IMR-90 (cell line): ENCODE results near the gene PRXL2B. TPM values are rescaled to one million over a fixed set of nuclear protein-coding genes. Genes with fewer than 3 reads are reported as not detected.

ENCODE experiments used
- ATAC-seq: fragments of 200-7000 bp; cut with Tn5 transposase; 2 replicates; pipeline ENCODE4 v1.9.1; 2020; ENCODE audit warnings: low read depth, mild to moderate bottlenecking, moderate library complexity
- BruUV-seq: library from RNA; stranded (reverse); fragments of 400-500 nt; replicated peaks from 2 replicates; lab custom pipeline; 2021; lab: Mats Ljungman, UMichigan
- CTCF ChIA-PET: fragments of 300-600 bp; formaldehyde crosslinking; extraction: SDS; loops from one replicate; lab custom pipeline; 2021; ENCODE audit warnings: antibody characterized with exemption; lab: Yijun Ruan, JAX
- POLR2A ChIA-PET: fragments of 300-600 bp; sonication (Branson Sonifier 250); formaldehyde crosslinking; loops from one replicate; lab custom pipeline; 2022; ENCODE audit warnings: antibody characterized with exemption; ENCODE audit not compliant: unreplicated experiment; lab: Charles Lee
- DNase-seq: peaks from one replicate; pipeline ENCODE4 v3.0.0; 2013
- H2AFZ ChIP-seq: replicated peaks from 2 replicates; pipeline ENCODE3; 2013; ENCODE audit warnings: low read length, mild to moderate bottlenecking; ENCODE audit not compliant: poor library complexity
- H2AK5ac ChIP-seq: 2 replicates; pipeline ENCODE4 v1.6.1; 2013; ENCODE audit warnings: low read depth, low read length, inconsistent platforms
- H2AK9ac ChIP-seq: replicated peaks from 2 replicates; pipeline ENCODE3; 2013; ENCODE audit warnings: mild to moderate bottlenecking, low read depth, low read length, moderate library complexity; ENCODE audit not compliant: poor library complexity
- H2BK120ac ChIP-seq: 2 replicates; pipeline ENCODE4 v1.6.1; 2013; ENCODE audit warnings: low read depth, low read length, inconsistent platforms
- H2BK15ac ChIP-seq: 3 replicates; pipeline ENCODE4 v1.6.1; 2013; ENCODE audit warnings: low read depth, low read length, inconsistent platforms
- H2BK20ac ChIP-seq: 2 replicates; pipeline ENCODE4 v1.6.1; 2013; ENCODE audit warnings: low read depth, mild to moderate bottlenecking, inconsistent platforms, low read length, moderate library complexity
- H2BK5ac ChIP-seq: 2 replicates; pipeline ENCODE4 v1.6.1; 2013; ENCODE audit warnings: mild to moderate bottlenecking, low read depth, low read length, inconsistent platforms; ENCODE audit not compliant: poor library complexity, severe bottlenecking
- H3K14ac ChIP-seq: replicated peaks from 2 replicates; pipeline ENCODE4 v1.6.1; 2013; ENCODE audit warnings: low read depth, low read length, inconsistent platforms
- H3K18ac ChIP-seq: 2 replicates; pipeline ENCODE4 v1.6.1; 2013; ENCODE audit warnings: low read depth, low read length, control low read depth
- H3K23ac ChIP-seq: 2 replicates; pipeline ENCODE4 v1.6.1; 2013; ENCODE audit warnings: low read depth, low read length, inconsistent platforms
- H3K27ac ChIP-seq: 2 replicates; pipeline ENCODE4 v1.5.1; 2013; ENCODE audit warnings: mild to moderate bottlenecking, control low read depth, low read length; ENCODE audit not compliant: insufficient read depth
- H3K27me3 ChIP-seq: 2 replicates; pipeline ENCODE4 v1.6.1; 2013; ENCODE audit warnings: low read length; ENCODE audit not compliant: control insufficient read depth, insufficient read depth
- H3K36me3 ChIP-seq: 2 replicates; pipeline ENCODE4 v1.6.1; 2013; ENCODE audit warnings: low read length, mixed read lengths; ENCODE audit not compliant: control insufficient read depth, insufficient read depth
- H3K4ac ChIP-seq: 2 replicates; pipeline ENCODE4 v1.6.1; 2013; ENCODE audit warnings: low read depth, low read length, inconsistent platforms
- H3K4me1 ChIP-seq: 2 replicates; pipeline ENCODE4 v1.6.1; 2013; ENCODE audit warnings: low read length, mixed read lengths; ENCODE audit not compliant: control insufficient read depth, insufficient read depth
- H3K4me2 ChIP-seq: 2 replicates; pipeline ENCODE4 v1.6.1; 2013; ENCODE audit warnings: low read depth, mild to moderate bottlenecking, control low read depth, low read length, moderate library complexity
- H3K4me3 ChIP-seq: 2 replicates; pipeline ENCODE4 v1.5.1; 2013; ENCODE audit warnings: low read depth, mild to moderate bottlenecking, control low read depth, low read length, moderate library complexity; ENCODE audit not compliant: insufficient read depth
- H3K56ac ChIP-seq: 2 replicates; pipeline ENCODE4 v1.6.1; 2013; ENCODE audit warnings: low read length, inconsistent platforms; ENCODE audit not compliant: insufficient read depth; ENCODE audit errors: extremely low read depth
- H3K79me1 ChIP-seq, 2 experiments: 2 replicates each; pipeline ENCODE4 v1.6.1; 2013; ENCODE audit warnings: low read length in 2 of 2, inconsistent platforms in 1 of 2, low read depth in 1 of 2
- H3K9ac ChIP-seq: 2 replicates; pipeline ENCODE4 v1.6.1; 2013; ENCODE audit warnings: low read depth, low read length, control low read depth
- H3K9me1 ChIP-seq: 2 replicates; pipeline ENCODE4 v1.6.1; 2013; ENCODE audit warnings: low read length, inconsistent platforms; ENCODE audit not compliant: insufficient read depth
- H3K9me3 ChIP-seq: 2 replicates; pipeline ENCODE4 v1.6.1; 2013; ENCODE audit warnings: low read length; ENCODE audit not compliant: control insufficient read depth, insufficient read depth
- H4K20me1 ChIP-seq: 2 replicates; pipeline ENCODE4 v1.6.1; 2013; ENCODE audit warnings: low read length, inconsistent platforms; ENCODE audit not compliant: insufficient read depth
- H4K5ac ChIP-seq: 2 replicates; pipeline ENCODE4 v1.6.1; 2013; ENCODE audit warnings: mild to moderate bottlenecking, low read depth, low read length, control low read depth
- H4K8ac ChIP-seq, 2 experiments: 2 replicates each; pipeline ENCODE4 v1.6.1; 2013; ENCODE audit warnings: low read depth in 2 of 2, low read length in 2 of 2, control low read depth in 1 of 2, inconsistent platforms in 1 of 2
- H4K91ac ChIP-seq: 2 replicates; pipeline ENCODE4 v1.6.1; 2013; ENCODE audit warnings: low read depth, low read length, inconsistent platforms; ENCODE audit not compliant: insufficient read depth
- BHLHE40 ChIP-seq: fragments of 150-350 bp; IDR thresholded peaks from 2 replicates; pipeline ENCODE4 v1.6.1; 2016; ENCODE audit warnings: mild to moderate bottlenecking, low read depth, low read length
- CEBPB ChIP-seq: IDR thresholded peaks from 2 replicates; pipeline ENCODE4 v1.6.1; 2012; ENCODE audit warnings: low read depth, low read length, improper control_type of control experiment
- CHD1 ChIP-seq: IDR thresholded peaks from 2 replicates; pipeline ENCODE4 v1.6.1; 2012; ENCODE audit warnings: low read depth, low read length, improper control_type of control experiment
- FOS ChIP-seq: fragments of 150-350 bp; IDR thresholded peaks from 2 replicates; pipeline ENCODE4 v1.6.1; 2016; ENCODE audit warnings: low read depth, low read length
- MAZ ChIP-seq: IDR thresholded peaks from 2 replicates; pipeline ENCODE4 v1.6.1; 2012; ENCODE audit warnings: low read depth, mild to moderate bottlenecking, low read length, improper control_type of control experiment, moderate library complexity, borderline replicate concordance
- RFX5 ChIP-seq: IDR thresholded peaks from 2 replicates; pipeline ENCODE4 v1.8.0; 2012; ENCODE audit warnings: low read depth, mild to moderate bottlenecking, low read length, moderate library complexity
- SMC3 ChIP-seq: fragments of 150-350 bp; IDR thresholded peaks from 2 replicates; pipeline ENCODE4 v1.6.1; 2016; ENCODE audit warnings: low read depth, mild to moderate bottlenecking, antibody characterized with exemption, low read length, moderate library complexity
- WGBS, 2 experiments: methylation state at CpG; one replicate each; pipeline versions ENCODE4 v1.1.5 to v1.1.7; 2013; ENCODE audit warnings: missing lambda C conversion rate in 2 of 2; ENCODE audit not compliant: insufficient read length in 1 of 2; ENCODE audit errors: extremely low coverage in 2 of 2; 5-methylcytosine and 5-hydroxymethylcytosine counted together
- dilution Hi-C: fragments of 300-500 bp; cut with HindIII; formaldehyde crosslinking; loops from one replicate; pipeline ENCODE4 v1.14.3; 2018; ENCODE audit warnings: low sequenced_read_pairs; ENCODE audit not compliant: unreplicated experiment
- in situ Hi-C: fragments of 300-500 bp; cut with MboI; formaldehyde crosslinking; loops from 3 replicates; pipeline ENCODE4 v1.14.3; 2019; ENCODE audit warnings: low sequenced_read_pairs, inconsistent platforms, mixed read lengths
- intact Hi-C: fragments of 100-400 bp; cut with micrococcal nuclease; formaldehyde crosslinking; loops from 2 replicates; pipeline ENCODE4 v1.10.0; 2022
- polyA plus RNA-seq, 3 experiments: library from polyadenylated mRNA; depleted of rRNA; stranded (reverse); fragments of >200 nt; gene quantifications; 2 replicates each; pipeline ENCODE4 v1.2.3, GENCODE V29; 2012; ENCODE audit warnings: low replicate concordance in 1 of 3
- total RNA-seq: library from RNA; depleted of rRNA; stranded (reverse); fragments of >200 nt; gene quantifications from 2 replicates; pipeline ENCODE4 v1.2.3, GENCODE V29; 2012
- TF ChIP-seq, protein P1 (sequence below): conservative IDR thresholded peaks from 2 replicates; pipeline ENCODE4 v1.5.1; 2012; ENCODE audit warnings: mild to moderate bottlenecking, low read depth, low read length, improper control_type of control experiment
- TF ChIP-seq, protein P2 (sequence below): fragments of 150-350 bp; IDR thresholded peaks from 2 replicates; pipeline ENCODE4 v1.6.1; 2017; ENCODE audit warnings: mild to moderate bottlenecking, antibody characterized with exemption, low read length, low read depth
- TF ChIP-seq, protein P3 (sequence below): fragments of 150-350 bp; IDR thresholded peaks from 2 replicates; pipeline ENCODE4 v1.6.1; 2016; ENCODE audit warnings: low read depth, mild to moderate bottlenecking, low read length, moderate library complexity, borderline replicate concordance

Gene PRXL2B
- total and polyA plus RNA-seq, 2 of the 4 experiments (the other 2 are of a cell fraction), result 10.9 to 22.3 TPM

DNA sequence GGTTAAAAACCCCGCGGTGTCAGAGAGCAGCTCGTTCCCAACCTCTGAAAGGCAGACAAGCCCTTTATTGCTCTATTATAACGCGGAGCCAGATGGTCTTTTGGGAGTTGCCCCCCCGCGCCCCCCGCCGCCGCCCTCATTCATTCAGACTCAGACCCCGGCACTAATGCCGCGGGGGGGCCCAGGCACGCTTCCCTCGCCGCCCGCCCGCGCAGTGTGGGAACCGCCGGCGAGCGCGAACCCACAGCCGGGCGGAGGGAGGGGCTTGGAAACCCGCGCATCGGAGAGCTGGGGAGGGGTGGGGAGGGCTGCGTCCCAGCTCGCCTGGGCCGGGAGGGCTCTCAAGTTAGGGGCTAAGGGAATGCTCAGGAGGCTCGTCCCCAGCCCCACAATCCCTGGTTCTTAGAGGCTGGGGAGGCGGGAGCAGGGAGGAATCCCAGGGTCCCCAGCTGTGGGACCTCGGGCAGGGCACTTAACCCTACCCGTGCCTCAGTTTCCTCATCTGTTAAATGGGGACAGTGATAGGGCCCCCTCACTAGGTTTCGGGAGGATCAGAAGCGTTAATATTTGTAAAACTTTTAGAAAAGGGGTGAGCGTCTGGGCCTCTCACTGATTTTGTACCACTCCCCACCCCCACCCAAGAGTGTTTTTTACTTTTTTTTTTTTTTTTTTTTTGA lies 45.6 kb upstream of the PRXL2B start:
- Histone ChIP-seq H3K9ac (no peak overlapping the region), H3K27me3 (peaks cover 3% of the 10 kb centered on the region; the same call in 1 of the 2 replicates), H3K4ac (no peak overlapping the region), H2BK15ac (no peak overlapping the region), H4K8ac (no peak overlapping the region), H2BK20ac (no peak overlapping the region), H3K27ac (no peak overlapping the region), H4K20me1 (no peaks in the 10 kb centered on the region), H2AK5ac (no peak overlapping the region), H3K79me1 (no peaks in the 10 kb centered on the region), H4K91ac (no peak overlapping the region), H3K56ac (no peak overlapping the region), H3K23ac (no peak overlapping the region), H3K4me1 (peaks cover 2% of the 10 kb centered on the region; the same call in 1 of the 2 replicates), H2AK9ac (no peak overlapping the region), H2BK5ac (no peak overlapping the region), H3K4me2 (no peak overlapping the region), H4K5ac (no peak overlapping the region), H3K4me3 (no peak overlapping the region), H3K9me1 (peaks cover 3% of the 10 kb centered on the region; the same call in 1 of the 2 replicates), H3K36me3 (no peaks in the 10 kb centered on the region), H2AFZ (no peak overlapping the region), H3K9me3 (no peaks in the 10 kb centered on the region), H3K18ac (no peak overlapping the region), H3K14ac (no peak overlapping the region), H2BK120ac (no peak overlapping the region)
- in situ Hi-C loops (loop anchor here (5.0 to 25.0 kb wide), 2 partner anchors 129 to 354 kb away; partner anchors contain the start of genes FAAP20 and PEX10), intact Hi-C loops (no loop called here), dilution Hi-C loops (no loop called here)
- TF ChIP-seq, protein P1, sequence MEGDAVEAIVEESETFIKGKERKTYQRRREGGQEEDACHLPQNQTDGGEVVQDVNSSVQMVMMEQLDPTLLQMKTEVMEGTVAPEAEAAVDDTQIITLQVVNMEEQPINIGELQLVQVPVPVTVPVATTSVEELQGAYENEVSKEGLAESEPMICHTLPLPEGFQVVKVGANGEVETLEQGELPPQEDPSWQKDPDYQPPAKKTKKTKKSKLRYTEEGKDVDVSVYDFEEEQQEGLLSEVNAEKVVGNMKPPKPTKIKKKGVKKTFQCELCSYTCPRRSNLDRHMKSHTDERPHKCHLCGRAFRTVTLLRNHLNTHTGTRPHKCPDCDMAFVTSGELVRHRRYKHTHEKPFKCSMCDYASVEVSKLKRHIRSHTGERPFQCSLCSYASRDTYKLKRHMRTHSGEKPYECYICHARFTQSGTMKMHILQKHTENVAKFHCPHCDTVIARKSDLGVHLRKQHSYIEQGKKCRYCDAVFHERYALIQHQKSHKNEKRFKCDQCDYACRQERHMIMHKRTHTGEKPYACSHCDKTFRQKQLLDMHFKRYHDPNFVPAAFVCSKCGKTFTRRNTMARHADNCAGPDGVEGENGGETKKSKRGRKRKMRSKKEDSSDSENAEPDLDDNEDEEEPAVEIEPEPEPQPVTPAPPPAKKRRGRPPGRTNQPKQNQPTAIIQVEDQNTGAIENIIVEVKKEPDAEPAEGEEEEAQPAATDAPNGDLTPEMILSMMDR, result no peak
- TF ChIP-seq FOS (no peak), RFX5 (no peak), MAZ (no peak), CEBPB (no peak), CHD1 (no peak), SMC3 (no peak), BHLHE40 (no peak)
- TF ChIP-seq, protein P2, sequence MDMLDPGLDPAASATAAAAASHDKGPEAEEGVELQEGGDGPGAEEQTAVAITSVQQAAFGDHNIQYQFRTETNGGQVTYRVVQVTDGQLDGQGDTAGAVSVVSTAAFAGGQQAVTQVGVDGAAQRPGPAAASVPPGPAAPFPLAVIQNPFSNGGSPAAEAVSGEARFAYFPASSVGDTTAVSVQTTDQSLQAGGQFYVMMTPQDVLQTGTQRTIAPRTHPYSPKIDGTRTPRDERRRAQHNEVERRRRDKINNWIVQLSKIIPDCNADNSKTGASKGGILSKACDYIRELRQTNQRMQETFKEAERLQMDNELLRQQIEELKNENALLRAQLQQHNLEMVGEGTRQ, result no peak
- TF ChIP-seq, protein P3, sequence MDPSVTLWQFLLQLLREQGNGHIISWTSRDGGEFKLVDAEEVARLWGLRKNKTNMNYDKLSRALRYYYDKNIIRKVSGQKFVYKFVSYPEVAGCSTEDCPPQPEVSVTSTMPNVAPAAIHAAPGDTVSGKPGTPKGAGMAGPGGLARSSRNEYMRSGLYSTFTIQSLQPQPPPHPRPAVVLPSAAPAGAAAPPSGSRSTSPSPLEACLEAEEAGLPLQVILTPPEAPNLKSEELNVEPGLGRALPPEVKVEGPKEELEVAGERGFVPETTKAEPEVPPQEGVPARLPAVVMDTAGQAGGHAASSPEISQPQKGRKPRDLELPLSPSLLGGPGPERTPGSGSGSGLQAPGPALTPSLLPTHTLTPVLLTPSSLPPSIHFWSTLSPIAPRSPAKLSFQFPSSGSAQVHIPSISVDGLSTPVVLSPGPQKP, result no peak
- ChIA-PET POLR2A (no interaction called here), CTCF (interaction anchor here (0.6 kb wide), 1 partner anchor 12 kb away, joined by 8 read pairs; no protein-coding TSS in a partner anchor)
- ATAC-seq, result no peak
- BruUV-seq, result no TSS peak
- WGBS, 2 experiments, result 7% methylated on average over 5 of the region's 39 CpGs; no CpG with 5 or more reads in 1 of the 2 experiments
- no peak for DNase-seq
